K562 (cell line): ENCODE data around the gene PPAN. TPM values are rescaled to one million over a fixed set of nuclear protein-coding genes. Genes with fewer than 3 reads are reported as not detected.

Source experiments
- E4F1 ChIP-seq: fragments of 250-450 bp; sonication (Bioruptor Pico); IDR thresholded peaks from 2 replicates; pipeline ENCODE4 v1.5.0; 2021; ENCODE audit warnings: mild to moderate bottlenecking, borderline replicate concordance
- EP400 ChIP-seq: fragments of 450-650 bp; IDR thresholded peaks from 2 replicates; pipeline ENCODE4 v1.6.1; 2017; ENCODE audit warnings: antibody characterized with exemption, mild to moderate bottlenecking, moderate library complexity
- ETV1 ChIP-seq: fragments of 450-650 bp; conservative IDR thresholded peaks from 2 replicates; pipeline ENCODE4 v1.6.1; 2016; ENCODE audit warnings: missing genetic modification characterization, control low read depth, low read depth, missing compliant biosample characterization
- HNRNPUL1 ChIP-seq: fragments of 200-400 bp; formaldehyde crosslinking; IDR thresholded peaks from 2 replicates; pipeline ENCODE4 v1.6.1; 2017; ENCODE audit warnings: low read length
- ILK ChIP-seq: fragments of 450-650 bp; IDR thresholded peaks from 2 replicates; pipeline ENCODE4 v1.6.1; 2016; ENCODE audit warnings: missing genetic modification characterization, low read depth, mild to moderate bottlenecking, missing compliant biosample characterization, moderate library complexity, borderline replicate concordance
- KLF16 ChIP-seq: IDR thresholded peaks from 2 replicates; pipeline ENCODE4 v1.6.1; 2016; ENCODE audit warnings: antibody characterized with exemption
- MBD2 ChIP-seq: sonication (generic); IDR thresholded peaks from 2 replicates; pipeline ENCODE4 v1.6.1; 2016; ENCODE audit warnings: low read depth, borderline replicate concordance
- NR1H2 ChIP-seq: sonication (generic); formaldehyde crosslinking; IDR thresholded peaks from 2 replicates; pipeline ENCODE4 v1.4.0; 2020; ENCODE audit warnings: mild to moderate bottlenecking, missing genetic modification reagents
- OTX1 ChIP-seq: fragments of 450-650 bp; formaldehyde crosslinking; IDR thresholded peaks from 2 replicates; pipeline ENCODE4 v1.4.0; 2022; ENCODE audit warnings: mild to moderate bottlenecking
- SIX5 ChIP-seq, 2 experiments: IDR thresholded peaks; 2 replicates each; pipeline ENCODE4 v1.6.1; 2011; ENCODE audit warnings: low read length in 2 of 2, borderline replicate concordance in 1 of 2, low read depth in 1 of 2, mild to moderate bottlenecking in 1 of 2, moderate library complexity in 1 of 2; ENCODE audit not compliant: insufficient read depth in 1 of 2
- SMAD2 ChIP-seq: fragments of 150-350 bp; IDR thresholded peaks from 2 replicates; pipeline ENCODE4 v1.6.1; 2014; ENCODE audit warnings: low read depth, mild to moderate bottlenecking, low read length
- ZC3H4 ChIP-seq: sonication (generic); formaldehyde crosslinking; IDR thresholded peaks from 2 replicates; pipeline ENCODE4 v1.9.0; 2021; ENCODE audit warnings: missing genetic modification reagents, borderline replicate concordance
- ZNF3 ChIP-seq: fragments of 250-450 bp; sonication (Bioruptor Pico); IDR thresholded peaks from 2 replicates; pipeline ENCODE4 v1.5.0; 2021; ENCODE audit warnings: mild to moderate bottlenecking, moderate library complexity
- ZNF354B ChIP-seq: fragments of 250-450 bp; sonication (Bioruptor Pico); IDR thresholded peaks from 2 replicates; pipeline ENCODE4 v1.4.0; 2020
- ZNF699 ChIP-seq: fragments of 250-450 bp; sonication (Bioruptor Pico); IDR thresholded peaks from 2 replicates; pipeline ENCODE4 v1.8.0; 2021; ENCODE audit warnings: mild to moderate bottlenecking, moderate library complexity; ENCODE audit not compliant: insufficient replicate concordance
- ZNF717 ChIP-seq: fragments of 250-450 bp; sonication (Bioruptor Pico); IDR thresholded peaks from 2 replicates; pipeline ENCODE4 v1.5.0; 2021
- polyA plus RNA-seq, 8 experiments: library from polyadenylated mRNA; depleted of rRNA in 4 of 8; stranded (reverse) in 5 of 8; unstranded in 3 of 8; fragments of >200 nt; fragmentation: Nextera tagmentation in 2 of 8; fragmentation: Illumina TruSeq in 1 of 8; extraction: Ambion mirVana in 2 of 8; extraction: Trizol in 1 of 8; gene quantifications; 2 replicates each; pipeline versions ENCODE4 v1.2.1 to v1.2.3, GENCODE V29; 2011 to 2014; ENCODE audit warnings: inconsistent platforms in 1 of 8, missing spikeins in 1 of 8
- total RNA-seq, 7 experiments: library from RNA; depleted of rRNA in 6 of 7; stranded (reverse); fragments of >200 nt in 6 of 7; fragmentation: Illumina TruSeq in 2 of 7; extraction: Trizol in 2 of 7; gene quantifications; 2 replicates each; pipeline versions ENCODE4 v1.2.1 to v1.2.3, GENCODE V29; 2011 to 2021; ENCODE audit warnings: low replicate concordance in 1 of 7
- TF ChIP-seq, protein P1 (sequence below), 2 experiments: IDR thresholded peaks; 2 replicates each; pipeline ENCODE4 v1.6.1; 2011; ENCODE audit warnings: borderline replicate concordance in 1 of 2, control low read depth in 1 of 2, low read depth in 1 of 2, low read length in 1 of 2, mild to moderate bottlenecking in 1 of 2, mixed read lengths in 1 of 2, moderate library complexity in 1 of 2; ENCODE audit not compliant: insufficient read depth in 1 of 2, insufficient read length in 1 of 2, poor library complexity in 1 of 2, severe bottlenecking in 1 of 2; ENCODE audit errors: extremely low read depth in 1 of 2
- TF ChIP-seq, protein P2 (sequence below): fragments of 450-650 bp; formaldehyde crosslinking; IDR thresholded peaks from 2 replicates; pipeline ENCODE4 v1.4.0; 2020; ENCODE audit warnings: mild to moderate bottlenecking, mixed read lengths
- TF ChIP-seq, protein P3 (sequence below): fragments of 250-450 bp; sonication (Bioruptor Pico); IDR thresholded peaks from 2 replicates; pipeline ENCODE4 v1.8.0; 2021; ENCODE audit warnings: moderate library complexity, mild to moderate bottlenecking, inconsistent platforms

PPAN gene
- total and polyA plus RNA-seq, 9 of the 15 experiments (the other 6 are each of a cell fraction or from before 2014, with no cell fraction given): 2.2 to 129 (median 59.1) TPM

GRCh38 chr19:10112895-10113591 lies 6.9 kb downstream of the PPAN start (continued):
- TF ChIP-seq NR1H2 (CRISPR knock-in tag) (no peak), SMAD2 (no peak), ILK (no peak), ZNF699 (CRISPR knock-in tag) (no peak), ZC3H4 (CRISPR knock-in tag) (no peak), EP400 (no peak), ZNF717 (CRISPR knock-in tag) (0 out of 2 replicates have a peak, but pooled peaks have one; percentile 22), KLF16 (0 out of 2 replicates have a peak, but pooled peaks have one; percentile 28), ZNF3 (no peak), MBD2 (0 out of 2 replicates have a peak, but pooled peaks have one; percentile 11), ETV1 (tag) (no peak), E4F1 (CRISPR knock-in tag) (peak; percentile 19; the same call in 1 of the 2 replicates), ZNF354B (no peak), OTX1 (CRISPR knock-in tag) (peak; percentile 83; the same call in 1 of the 2 replicates), HNRNPUL1 (no peak; the same call in 1 of the 2 replicates), SIX5 (IDR thresholded peaks at IDR 0.05; ENCODE audit: borderline replicate concordance in 1 of 2, insufficient read depth in 1 of 2, low read depth in 1 of 2, low read length in 2 of 2) (no peak)
- TF ChIP-seq, protein P1, sequence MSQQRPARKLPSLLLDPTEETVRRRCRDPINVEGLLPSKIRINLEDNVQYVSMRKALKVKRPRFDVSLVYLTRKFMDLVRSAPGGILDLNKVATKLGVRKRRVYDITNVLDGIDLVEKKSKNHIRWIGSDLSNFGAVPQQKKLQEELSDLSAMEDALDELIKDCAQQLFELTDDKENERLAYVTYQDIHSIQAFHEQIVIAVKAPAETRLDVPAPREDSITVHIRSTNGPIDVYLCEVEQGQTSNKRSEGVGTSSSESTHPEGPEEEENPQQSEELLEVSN (IDR thresholded peaks at IDR 0.05; ENCODE audit: borderline replicate concordance in 1 of 2, extremely low read depth in 1 of 2, insufficient read depth in 1 of 2, insufficient read length in 1 of 2, low read depth in 1 of 2, low read length in 1 of 2, poor library complexity in 1 of 2, severe bottlenecking in 1 of 2): peak; percentile 47 to 87
- TF ChIP-seq, protein P2, sequence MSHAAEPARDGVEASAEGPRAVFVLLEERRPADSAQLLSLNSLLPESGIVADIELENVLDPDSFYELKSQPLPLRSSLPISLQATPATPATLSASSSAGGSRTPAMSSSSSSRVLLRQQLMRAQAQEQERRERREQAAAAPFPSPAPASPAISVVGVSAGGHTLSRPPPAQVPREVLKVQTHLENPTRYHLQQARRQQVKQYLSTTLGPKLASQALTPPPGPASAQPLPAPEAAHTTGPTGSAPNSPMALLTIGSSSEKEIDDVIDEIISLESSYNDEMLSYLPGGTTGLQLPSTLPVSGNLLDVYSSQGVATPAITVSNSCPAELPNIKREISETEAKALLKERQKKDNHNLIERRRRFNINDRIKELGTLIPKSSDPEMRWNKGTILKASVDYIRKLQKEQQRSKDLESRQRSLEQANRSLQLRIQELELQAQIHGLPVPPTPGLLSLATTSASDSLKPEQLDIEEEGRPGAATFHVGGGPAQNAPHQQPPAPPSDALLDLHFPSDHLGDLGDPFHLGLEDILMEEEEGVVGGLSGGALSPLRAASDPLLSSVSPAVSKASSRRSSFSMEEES: no peak; the same call in 1 of the 2 replicates
- TF ChIP-seq, protein P3, sequence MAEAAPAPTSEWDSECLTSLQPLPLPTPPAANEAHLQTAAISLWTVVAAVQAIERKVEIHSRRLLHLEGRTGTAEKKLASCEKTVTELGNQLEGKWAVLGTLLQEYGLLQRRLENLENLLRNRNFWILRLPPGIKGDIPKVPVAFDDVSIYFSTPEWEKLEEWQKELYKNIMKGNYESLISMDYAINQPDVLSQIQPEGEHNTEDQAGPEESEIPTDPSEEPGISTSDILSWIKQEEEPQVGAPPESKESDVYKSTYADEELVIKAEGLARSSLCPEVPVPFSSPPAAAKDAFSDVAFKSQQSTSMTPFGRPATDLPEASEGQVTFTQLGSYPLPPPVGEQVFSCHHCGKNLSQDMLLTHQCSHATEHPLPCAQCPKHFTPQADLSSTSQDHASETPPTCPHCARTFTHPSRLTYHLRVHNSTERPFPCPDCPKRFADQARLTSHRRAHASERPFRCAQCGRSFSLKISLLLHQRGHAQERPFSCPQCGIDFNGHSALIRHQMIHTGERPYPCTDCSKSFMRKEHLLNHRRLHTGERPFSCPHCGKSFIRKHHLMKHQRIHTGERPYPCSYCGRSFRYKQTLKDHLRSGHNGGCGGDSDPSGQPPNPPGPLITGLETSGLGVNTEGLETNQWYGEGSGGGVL (CRISPR knock-in tag): no peak
